Measurements from ENCODE around the gene MTCH2.

DNA sequence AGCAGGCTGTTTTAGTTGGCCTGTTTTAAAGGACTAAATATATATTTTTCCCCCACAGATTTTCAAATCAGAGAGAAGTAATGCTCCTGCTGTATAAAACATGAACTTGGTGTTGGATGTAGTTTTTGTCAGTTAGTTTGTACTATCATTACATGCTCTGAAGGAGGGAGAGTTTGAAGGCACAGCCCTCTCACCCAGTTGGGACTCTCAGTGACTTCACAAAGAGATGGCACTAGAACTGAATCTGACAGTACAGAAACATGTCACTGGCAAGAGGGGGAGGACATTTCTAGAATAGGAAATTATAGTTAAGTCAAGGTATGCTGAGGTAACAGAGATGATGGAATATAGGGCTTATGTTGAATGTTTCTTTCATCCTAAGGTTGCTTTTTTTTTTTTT is 27.1 kb downstream of the MTCH2 start:
- TF ChIP-seq POLR2A (IDR thresholded peaks at IDR 0.05), result no peak
- TF ChIP-seq, protein P1, sequence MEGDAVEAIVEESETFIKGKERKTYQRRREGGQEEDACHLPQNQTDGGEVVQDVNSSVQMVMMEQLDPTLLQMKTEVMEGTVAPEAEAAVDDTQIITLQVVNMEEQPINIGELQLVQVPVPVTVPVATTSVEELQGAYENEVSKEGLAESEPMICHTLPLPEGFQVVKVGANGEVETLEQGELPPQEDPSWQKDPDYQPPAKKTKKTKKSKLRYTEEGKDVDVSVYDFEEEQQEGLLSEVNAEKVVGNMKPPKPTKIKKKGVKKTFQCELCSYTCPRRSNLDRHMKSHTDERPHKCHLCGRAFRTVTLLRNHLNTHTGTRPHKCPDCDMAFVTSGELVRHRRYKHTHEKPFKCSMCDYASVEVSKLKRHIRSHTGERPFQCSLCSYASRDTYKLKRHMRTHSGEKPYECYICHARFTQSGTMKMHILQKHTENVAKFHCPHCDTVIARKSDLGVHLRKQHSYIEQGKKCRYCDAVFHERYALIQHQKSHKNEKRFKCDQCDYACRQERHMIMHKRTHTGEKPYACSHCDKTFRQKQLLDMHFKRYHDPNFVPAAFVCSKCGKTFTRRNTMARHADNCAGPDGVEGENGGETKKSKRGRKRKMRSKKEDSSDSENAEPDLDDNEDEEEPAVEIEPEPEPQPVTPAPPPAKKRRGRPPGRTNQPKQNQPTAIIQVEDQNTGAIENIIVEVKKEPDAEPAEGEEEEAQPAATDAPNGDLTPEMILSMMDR (IDR thresholded peaks at IDR 0.05), result no peak

All from testis (tissue), 2 donors.